ENCODE results near the gene LKAAEAR1.

LKAAEAR1 gene

DNA sequence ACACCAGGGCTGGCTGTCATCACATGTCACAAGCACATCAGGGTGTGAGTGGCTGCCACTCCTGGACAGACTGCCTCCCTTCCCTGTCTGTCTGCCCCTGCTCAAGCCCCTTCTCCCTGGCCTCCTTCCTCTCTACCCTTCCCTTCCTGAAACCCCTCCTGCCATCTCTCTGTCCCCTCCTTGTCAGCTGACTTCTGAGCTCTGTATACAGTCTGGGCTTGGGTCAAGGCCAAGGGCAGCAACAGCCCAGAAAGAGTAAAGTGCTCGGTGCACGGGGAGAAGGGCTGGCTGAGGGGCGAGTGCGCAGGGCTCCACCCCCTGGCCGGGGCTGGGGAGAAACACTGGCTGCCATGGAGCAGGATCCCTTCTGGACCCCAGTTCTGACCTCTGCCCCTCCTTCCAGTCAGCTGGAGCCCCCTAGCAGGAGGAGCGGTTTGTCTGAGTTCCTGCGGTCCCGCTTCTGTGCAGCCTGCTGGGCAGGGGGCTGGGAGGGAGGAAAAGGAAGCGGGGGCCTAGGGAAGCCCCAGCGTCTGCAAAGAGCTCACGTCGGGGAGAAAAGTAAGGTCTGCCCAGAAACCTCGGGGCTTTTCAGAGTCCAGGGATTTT lies 2.0 kb downstream of the LKAAEAR1 start:
- DNase-seq (ENCODE audit: low read depth in 2 of 2): no peak
- H3K4me3 ChIP-seq (replicated peaks in 1 of 2; ENCODE audit: low read depth in 2 of 2, low read length in 2 of 2): no peak overlapping the region
- TF ChIP-seq, protein P1, sequence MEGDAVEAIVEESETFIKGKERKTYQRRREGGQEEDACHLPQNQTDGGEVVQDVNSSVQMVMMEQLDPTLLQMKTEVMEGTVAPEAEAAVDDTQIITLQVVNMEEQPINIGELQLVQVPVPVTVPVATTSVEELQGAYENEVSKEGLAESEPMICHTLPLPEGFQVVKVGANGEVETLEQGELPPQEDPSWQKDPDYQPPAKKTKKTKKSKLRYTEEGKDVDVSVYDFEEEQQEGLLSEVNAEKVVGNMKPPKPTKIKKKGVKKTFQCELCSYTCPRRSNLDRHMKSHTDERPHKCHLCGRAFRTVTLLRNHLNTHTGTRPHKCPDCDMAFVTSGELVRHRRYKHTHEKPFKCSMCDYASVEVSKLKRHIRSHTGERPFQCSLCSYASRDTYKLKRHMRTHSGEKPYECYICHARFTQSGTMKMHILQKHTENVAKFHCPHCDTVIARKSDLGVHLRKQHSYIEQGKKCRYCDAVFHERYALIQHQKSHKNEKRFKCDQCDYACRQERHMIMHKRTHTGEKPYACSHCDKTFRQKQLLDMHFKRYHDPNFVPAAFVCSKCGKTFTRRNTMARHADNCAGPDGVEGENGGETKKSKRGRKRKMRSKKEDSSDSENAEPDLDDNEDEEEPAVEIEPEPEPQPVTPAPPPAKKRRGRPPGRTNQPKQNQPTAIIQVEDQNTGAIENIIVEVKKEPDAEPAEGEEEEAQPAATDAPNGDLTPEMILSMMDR (IDR thresholded peaks at IDR 0.05; ENCODE audit: low read depth, low read length): no peak

DNA sequence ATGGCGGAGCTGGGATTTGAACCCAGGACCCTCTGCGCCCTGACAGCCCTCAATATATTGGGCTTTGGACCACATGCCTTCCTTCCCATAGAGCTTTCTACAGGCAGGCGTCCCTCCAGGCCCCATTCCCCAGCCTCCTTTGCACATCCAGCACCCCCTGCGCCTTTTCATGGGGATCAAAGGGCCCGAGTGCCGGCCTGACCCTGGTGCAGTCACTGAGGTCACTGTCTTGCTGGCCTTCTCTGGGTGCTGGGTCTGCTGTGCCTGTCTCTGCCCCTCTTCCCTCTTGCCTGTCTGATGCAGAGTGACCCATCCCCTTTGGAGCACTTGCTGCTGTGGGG lies 2.6 kb downstream of the LKAAEAR1 start:
- H3K4me3 ChIP-seq (replicated peaks in 1 of 2; ENCODE audit: low read depth in 2 of 2, low read length in 2 of 2): no peak overlapping the region
- DNase-seq (ENCODE audit: low read depth in 2 of 2): no peak
- TF ChIP-seq, protein P1 (IDR thresholded peaks at IDR 0.05; ENCODE audit: low read depth, low read length): no peak

DNA sequence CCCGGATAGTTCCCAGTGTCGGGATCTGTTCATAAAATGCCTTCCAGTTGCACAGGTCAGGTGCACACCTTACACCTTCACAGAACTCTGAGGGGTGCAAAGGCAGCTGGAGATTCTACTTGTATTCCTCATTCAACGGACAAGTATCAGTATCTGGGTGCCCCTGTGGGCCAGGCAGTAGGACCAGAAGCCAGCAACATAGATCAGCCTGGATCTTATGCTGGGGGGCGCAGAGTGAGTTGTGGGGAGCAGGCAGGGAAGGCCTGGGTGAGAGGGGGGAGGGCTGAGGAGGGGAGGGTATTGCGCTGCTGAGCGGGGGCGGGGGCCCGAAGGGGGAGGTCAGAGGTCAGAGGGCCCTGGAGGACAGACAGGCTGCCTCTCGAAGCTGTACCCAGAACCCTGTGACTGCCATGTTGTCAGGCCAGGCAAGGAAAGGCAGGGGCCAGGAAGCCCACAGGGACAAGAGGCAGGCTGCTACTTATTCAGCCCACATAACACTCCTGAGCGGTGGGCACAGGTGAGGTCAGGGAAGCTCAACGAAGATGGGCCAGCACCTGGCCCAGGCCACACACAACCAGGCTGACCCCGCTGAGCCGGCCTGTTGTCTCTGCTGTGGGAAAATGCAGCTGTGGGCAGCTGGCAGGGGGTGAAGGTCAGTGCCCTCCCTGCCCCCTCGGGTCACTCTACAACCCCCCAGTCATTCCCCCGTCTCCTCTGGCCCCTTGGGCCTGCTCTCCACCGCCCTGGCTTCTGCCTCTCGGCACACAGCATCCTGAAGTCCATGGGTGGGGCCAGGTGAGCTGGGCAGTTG lies 3.2 kb downstream of the LKAAEAR1 start:
- no peak for DNase-seq (ENCODE audit: low read depth in 2 of 2)
- TF ChIP-seq, protein P1 (IDR thresholded peaks at IDR 0.05; ENCODE audit: low read depth, low read length): no peak

DNA sequence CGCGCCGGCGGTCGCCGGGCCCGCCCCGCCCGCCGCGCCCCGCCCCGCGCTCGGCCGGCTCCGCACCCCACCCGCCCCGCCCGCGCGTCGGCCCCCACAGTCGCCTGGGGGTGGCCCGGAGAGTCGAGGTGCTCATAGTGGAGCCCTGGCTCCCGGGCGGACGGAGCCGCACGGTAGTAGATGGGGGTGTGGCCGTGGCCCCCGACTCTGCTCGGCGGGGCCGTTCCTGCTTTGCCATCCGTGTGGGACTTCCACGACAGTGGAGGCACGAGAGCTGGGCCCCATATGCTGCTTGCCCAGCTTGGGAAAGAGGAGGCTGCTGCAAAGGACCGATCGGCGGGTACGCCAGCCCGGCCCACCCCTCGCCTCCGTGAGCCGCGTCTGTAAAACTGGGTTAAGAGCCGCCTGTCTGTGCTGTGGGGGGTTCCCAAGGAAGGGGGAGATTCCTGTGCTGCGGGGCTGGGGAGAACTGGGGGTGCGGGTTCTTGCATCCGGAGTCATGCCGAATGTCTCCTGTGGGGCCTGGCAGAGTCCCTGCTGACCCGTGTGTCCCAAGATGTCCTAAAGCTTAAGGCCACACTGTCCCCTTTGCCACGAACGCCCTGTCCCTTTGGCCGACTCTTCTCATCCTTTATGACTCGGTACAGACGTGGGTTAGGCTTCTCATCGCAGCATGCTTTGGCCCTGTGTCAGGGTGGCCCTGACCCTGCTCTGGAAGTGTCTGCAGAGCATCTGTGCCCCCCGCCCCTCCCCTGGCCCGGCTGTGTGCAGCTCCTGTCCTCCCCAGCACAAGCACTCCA lies 4.0 kb downstream of the LKAAEAR1 start, which contains the start of gene OPRL1:
OPRL1 (plus strand) TSS at position 70 of the 800 bp plus-strand sequence. CDS start 12,639 bp downstream, outside the sequence.
- TF ChIP-seq, protein P1 (IDR thresholded peaks at IDR 0.05; ENCODE audit: low read depth, low read length): no peak
- DNase-seq (ENCODE audit: low read depth in 2 of 2): no peak
- H3K4me3 ChIP-seq (replicated peaks in 1 of 2; ENCODE audit: low read depth in 2 of 2, low read length in 2 of 2): peak within 1 kb of the TSS; percentile 67 to 76

More for the DNA sequence above, 3.2 kb downstream of the LKAAEAR1 start:
- no peak overlapping the region for H3K4me3 ChIP-seq (replicated peaks in 1 of 2; ENCODE audit: low read depth in 2 of 2, low read length in 2 of 2)

DNA sequence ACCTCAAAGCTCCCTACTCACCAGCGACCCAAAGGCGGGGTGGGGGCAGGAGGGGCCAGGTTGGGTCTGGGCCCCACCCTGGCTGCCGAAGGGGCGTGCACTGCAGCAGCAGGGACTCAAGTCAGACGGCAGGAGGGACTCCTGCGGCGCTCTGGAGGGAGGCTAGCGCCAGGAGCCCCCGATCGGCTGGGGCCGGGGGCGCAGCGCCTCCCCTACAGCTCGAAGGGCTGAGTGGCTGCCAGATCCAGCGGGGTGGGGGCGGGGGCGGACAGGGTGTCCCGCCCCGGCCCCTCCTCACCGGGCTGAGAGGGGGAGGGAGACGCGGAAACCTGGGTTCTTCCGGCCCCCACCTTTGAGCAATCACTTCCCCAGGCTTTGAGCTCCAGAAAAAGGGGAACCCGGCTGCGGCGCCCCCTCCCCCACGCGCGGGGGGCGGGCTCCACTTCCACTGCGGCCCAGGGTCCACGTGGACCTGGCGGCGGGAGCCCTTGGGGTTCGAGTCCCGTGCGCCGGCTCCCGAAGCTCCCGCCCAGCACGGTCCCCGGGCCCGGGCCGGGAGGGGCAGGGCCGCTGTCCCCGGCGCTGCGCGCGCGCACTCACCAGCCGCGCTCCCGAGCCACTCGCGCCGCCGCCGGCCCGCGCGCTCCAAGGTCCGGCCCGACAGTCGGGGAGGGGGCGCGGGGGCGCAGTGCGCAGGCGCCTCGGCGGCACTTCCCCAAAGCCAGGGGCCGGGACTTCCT lies 4.8 kb downstream of the LKAAEAR1 start, which contains the start of gene RGS19:
RGS19 (minus strand) TSS at position 246 of the 740 bp plus-strand sequence. CDS start 2,632 bp downstream, outside the sequence.
- peak; percentile 41 to 76 for DNase-seq (ENCODE audit: low read depth in 2 of 2)
- peak within 1 kb of the TSS; percentile 67 to 76 for H3K4me3 ChIP-seq (replicated peaks in 1 of 2; ENCODE audit: low read depth in 2 of 2, low read length in 2 of 2)
- TF ChIP-seq, protein P1 (IDR thresholded peaks at IDR 0.05; ENCODE audit: low read depth, low read length): no peak

DNA sequence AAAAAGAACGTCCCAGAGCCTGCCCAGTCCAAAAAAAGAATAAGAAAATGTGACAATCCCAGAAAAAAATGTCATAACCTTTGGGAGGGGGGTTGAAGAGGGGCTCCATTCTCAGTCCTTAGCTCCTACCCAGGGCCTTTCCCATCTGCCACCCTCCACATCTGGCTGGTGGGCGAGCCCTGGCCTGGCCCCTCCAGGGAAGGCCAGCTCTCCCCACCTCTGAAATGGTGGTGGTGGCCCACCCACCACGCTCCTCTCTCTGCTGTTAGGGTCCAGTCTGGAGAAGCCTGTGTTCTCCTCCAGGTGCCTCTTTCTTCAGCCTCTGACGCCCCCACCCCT lies 5.3 kb downstream of the LKAAEAR1 start:
- DNase-seq (ENCODE audit: low read depth in 2 of 2): no peak
- TF ChIP-seq, protein P1 (IDR thresholded peaks at IDR 0.05; ENCODE audit: low read depth, low read length): no peak
- H3K4me3 ChIP-seq (replicated peaks in 1 of 2; ENCODE audit: low read depth in 2 of 2, low read length in 2 of 2): peak overlapping the region; percentile 67 to 76

Data from cardiac fibroblast (primary cell).